PFSK-1 (cell line): ENCODE results near the gene RASSF10. TPM values are rescaled to one million over a fixed set of nuclear protein-coding genes. Genes with fewer than 3 reads are reported as not detected.

Experiments used
- FOXP2 ChIP-seq: optimal IDR thresholded peaks from 2 replicates; pipeline ENCODE3; 2011; ENCODE audit warnings: borderline replicate concordance, control low read depth, inconsistent platforms; ENCODE audit not compliant: insufficient read depth; ENCODE audit errors: extremely low read length, extremely low read depth
- POLR2AphosphoS5 ChIP-seq: IDR thresholded peaks from 2 replicates; pipeline ENCODE4 v1.6.1; 2012; ENCODE audit warnings: low read depth, mild to moderate bottlenecking, control low read depth, low read length, moderate library complexity
- SIN3A ChIP-seq: IDR thresholded peaks from 2 replicates; pipeline ENCODE4 v1.6.1; 2012; ENCODE audit warnings: mild to moderate bottlenecking, low read length, moderate library complexity, borderline replicate concordance; ENCODE audit not compliant: insufficient read depth
- TAF1 ChIP-seq: IDR thresholded peaks from 2 replicates; pipeline ENCODE4 v1.6.1; 2012; ENCODE audit warnings: low read length, control low read depth, borderline replicate concordance; ENCODE audit not compliant: insufficient read depth
- polyA plus RNA-seq: library from polyadenylated mRNA; unstranded; fragments of >200 nt; gene quantifications from one replicate; pipeline ENCODE4 v1.2.1, GENCODE V29; 2012; ENCODE audit warnings: low read depth, missing spikeins; ENCODE audit not compliant: insufficient read length
- TF ChIP-seq, protein P1 (sequence below), 2 experiments: IDR thresholded peaks; 2 replicates each; pipeline versions ENCODE4 v1.6.1 to v1.8.0; 2011 to 2012; ENCODE audit warnings: low read depth in 2 of 2, low read length in 2 of 2, control low read depth in 1 of 2, inconsistent platforms in 1 of 2, mild to moderate bottlenecking in 1 of 2, moderate library complexity in 1 of 2; ENCODE audit not compliant: insufficient read depth in 1 of 2

The RASSF10 gene
- polyA plus RNA-seq = 0.21 TPM

DNA sequence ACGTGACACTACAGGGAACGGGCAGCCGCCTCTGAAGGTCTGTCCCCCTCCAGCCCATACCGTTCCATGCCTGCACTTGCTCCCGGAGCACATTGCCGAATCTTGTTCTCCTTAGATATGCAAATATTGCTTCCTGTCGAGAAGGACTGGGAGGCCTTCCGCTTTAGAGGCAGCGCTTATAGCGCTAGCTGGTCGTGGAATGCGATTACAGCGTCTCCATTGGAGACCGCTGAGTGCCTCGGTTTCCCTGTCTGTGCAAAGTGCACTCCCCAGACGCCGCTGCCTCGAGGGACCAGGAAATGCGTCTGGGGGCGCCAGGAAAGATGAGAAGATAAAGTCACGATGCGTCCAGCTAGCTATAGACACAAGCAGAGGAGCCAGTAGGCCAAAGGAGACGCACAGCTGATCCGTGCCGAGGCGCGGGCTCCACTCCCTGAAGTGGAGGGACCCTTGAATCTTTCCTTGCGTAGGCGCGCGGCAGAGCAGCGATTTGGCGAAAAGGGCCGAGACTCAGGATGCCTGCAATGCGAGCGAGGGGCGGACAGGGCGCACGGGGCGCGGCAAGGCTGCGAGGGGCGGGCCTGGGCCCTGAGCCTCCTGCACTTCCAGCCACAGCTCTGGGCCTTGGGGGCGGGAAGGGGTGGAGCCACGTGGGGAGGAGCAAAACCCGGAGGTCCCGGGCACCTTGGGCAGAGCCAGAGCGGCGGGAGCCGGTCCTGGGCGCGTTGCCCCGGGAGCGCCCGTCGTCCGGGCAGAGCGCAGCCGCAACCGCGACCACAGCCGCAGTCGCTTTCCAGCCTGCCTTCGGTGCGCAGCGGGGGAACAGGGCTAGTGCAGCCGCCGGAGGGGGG lies at the start of gene RASSF10:
RASSF10 (plus strand) TSS at position 692 of the 851 bp plus-strand sequence. CDS start 261 bp downstream, outside the sequence.
- TF ChIP-seq TAF1 = no peak
- TF ChIP-seq FOXP2 = no peak
- no peak for TF ChIP-seq POLR2AphosphoS5
- TF ChIP-seq, protein P1, sequence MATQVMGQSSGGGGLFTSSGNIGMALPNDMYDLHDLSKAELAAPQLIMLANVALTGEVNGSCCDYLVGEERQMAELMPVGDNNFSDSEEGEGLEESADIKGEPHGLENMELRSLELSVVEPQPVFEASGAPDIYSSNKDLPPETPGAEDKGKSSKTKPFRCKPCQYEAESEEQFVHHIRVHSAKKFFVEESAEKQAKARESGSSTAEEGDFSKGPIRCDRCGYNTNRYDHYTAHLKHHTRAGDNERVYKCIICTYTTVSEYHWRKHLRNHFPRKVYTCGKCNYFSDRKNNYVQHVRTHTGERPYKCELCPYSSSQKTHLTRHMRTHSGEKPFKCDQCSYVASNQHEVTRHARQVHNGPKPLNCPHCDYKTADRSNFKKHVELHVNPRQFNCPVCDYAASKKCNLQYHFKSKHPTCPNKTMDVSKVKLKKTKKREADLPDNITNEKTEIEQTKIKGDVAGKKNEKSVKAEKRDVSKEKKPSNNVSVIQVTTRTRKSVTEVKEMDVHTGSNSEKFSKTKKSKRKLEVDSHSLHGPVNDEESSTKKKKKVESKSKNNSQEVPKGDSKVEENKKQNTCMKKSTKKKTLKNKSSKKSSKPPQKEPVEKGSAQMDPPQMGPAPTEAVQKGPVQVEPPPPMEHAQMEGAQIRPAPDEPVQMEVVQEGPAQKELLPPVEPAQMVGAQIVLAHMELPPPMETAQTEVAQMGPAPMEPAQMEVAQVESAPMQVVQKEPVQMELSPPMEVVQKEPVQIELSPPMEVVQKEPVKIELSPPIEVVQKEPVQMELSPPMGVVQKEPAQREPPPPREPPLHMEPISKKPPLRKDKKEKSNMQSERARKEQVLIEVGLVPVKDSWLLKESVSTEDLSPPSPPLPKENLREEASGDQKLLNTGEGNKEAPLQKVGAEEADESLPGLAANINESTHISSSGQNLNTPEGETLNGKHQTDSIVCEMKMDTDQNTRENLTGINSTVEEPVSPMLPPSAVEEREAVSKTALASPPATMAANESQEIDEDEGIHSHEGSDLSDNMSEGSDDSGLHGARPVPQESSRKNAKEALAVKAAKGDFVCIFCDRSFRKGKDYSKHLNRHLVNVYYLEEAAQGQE (IDR thresholded peaks at IDR 0.05; ENCODE audit: insufficient read depth in 1 of 2, low read depth in 2 of 2, low read length in 2 of 2) = no peak
- no peak for TF ChIP-seq SIN3A

GRCh38 chr11:12961615-12962014 lies 47.5 kb upstream of the RASSF10 start:
- TF ChIP-seq POLR2AphosphoS5 (no peak), SIN3A (no peak), FOXP2 (no peak), TAF1 (no peak)
- TF ChIP-seq, protein P1 (IDR thresholded peaks at IDR 0.05; ENCODE audit: insufficient read depth in 1 of 2, low read depth in 2 of 2, low read length in 2 of 2) = no peak

DNA sequence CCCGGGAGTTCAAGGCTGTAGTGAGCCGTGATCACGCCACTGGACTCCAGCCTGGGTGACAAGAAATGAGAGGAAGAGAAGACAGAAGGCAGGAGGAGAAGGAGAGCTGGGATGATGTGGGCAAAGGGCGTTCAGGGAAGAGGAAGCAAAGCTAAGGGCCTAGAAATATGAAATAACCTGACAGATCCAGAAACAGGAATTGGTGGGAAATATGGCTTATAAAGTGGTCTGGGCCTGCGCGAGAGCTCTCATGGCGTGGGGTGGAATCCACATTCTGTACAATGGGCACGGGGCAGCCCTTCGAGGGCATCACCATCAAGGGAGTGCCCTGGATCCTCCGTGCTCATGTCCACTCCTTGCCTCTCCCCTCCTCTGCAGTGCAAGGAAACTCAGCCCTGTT lies 46.8 kb upstream of the RASSF10 start:
- no peak for TF ChIP-seq POLR2AphosphoS5
- TF ChIP-seq FOXP2 = no peak
- TF ChIP-seq, protein P1 (IDR thresholded peaks at IDR 0.05; ENCODE audit: insufficient read depth in 1 of 2, low read depth in 2 of 2, low read length in 2 of 2) = no peak
- no peak for TF ChIP-seq SIN3A
- no peak for TF ChIP-seq TAF1

- TF ChIP-seq FOXP2 (no peak), POLR2AphosphoS5 (no peak), TAF1 (no peak), SIN3A (no peak)
- TF ChIP-seq, protein P1 (IDR thresholded peaks at IDR 0.05; ENCODE audit: insufficient read depth in 1 of 2, low read depth in 2 of 2, low read length in 2 of 2) = no peak
Measured at GRCh38 chr11:12963051-12963450, 46.1 kb upstream of the RASSF10 start.
